ENCODE measurements around the gene GSTO1.

GRCh38 chr10:104311184-104311720 is 56.6 kb downstream of the GSTO1 start:
- no peak for TF ChIP-seq POLR2A (IDR thresholded peaks at IDR 0.05)
- TF ChIP-seq, protein P1, sequence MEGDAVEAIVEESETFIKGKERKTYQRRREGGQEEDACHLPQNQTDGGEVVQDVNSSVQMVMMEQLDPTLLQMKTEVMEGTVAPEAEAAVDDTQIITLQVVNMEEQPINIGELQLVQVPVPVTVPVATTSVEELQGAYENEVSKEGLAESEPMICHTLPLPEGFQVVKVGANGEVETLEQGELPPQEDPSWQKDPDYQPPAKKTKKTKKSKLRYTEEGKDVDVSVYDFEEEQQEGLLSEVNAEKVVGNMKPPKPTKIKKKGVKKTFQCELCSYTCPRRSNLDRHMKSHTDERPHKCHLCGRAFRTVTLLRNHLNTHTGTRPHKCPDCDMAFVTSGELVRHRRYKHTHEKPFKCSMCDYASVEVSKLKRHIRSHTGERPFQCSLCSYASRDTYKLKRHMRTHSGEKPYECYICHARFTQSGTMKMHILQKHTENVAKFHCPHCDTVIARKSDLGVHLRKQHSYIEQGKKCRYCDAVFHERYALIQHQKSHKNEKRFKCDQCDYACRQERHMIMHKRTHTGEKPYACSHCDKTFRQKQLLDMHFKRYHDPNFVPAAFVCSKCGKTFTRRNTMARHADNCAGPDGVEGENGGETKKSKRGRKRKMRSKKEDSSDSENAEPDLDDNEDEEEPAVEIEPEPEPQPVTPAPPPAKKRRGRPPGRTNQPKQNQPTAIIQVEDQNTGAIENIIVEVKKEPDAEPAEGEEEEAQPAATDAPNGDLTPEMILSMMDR (IDR thresholded peaks at IDR 0.05), result no peak

Measured in adrenal gland (tissue), 5 donors.